Measurements from ENCODE around the gene SMIM43. TPM values are rescaled to one million over a fixed set of nuclear protein-coding genes. Genes with fewer than 3 reads are reported as not detected.

SMIM43 gene
- total and polyA plus RNA-seq, 2 of the 8 experiments (the other 6 are each of a cell fraction or from before 2014, with no cell fraction given) = 0.50 to 0.94 TPM

DNA sequence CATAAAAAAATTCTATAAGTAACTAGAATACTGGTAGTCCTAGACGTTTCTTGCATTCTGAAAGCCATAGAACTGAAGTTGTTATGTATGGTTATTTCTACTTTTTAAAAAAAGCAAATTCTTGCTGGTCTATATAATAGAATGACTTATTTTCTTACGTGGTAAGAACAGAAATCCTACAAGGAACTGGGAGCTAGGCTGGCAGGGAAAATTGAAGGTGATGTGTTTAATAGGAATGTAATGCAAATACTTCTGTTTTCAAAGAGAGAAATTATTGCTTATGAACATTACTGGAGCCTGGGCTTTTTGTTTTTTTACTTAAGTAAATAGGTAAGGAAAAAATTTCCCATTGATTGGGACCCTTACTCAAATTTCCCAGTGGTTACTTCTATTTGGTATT is 49.8 kb upstream of the SMIM43 start:
- Histone ChIP-seq H3K79me2 (ENCODE audit: control insufficient read depth in 1 of 2, insufficient read depth in 2 of 2, low read length in 2 of 2) (no peaks in the 10 kb centered on the region), H2BK12ac (ENCODE audit: low read depth, low read length) (no peak overlapping the region), H2BK20ac (ENCODE audit: low read length) (no peak overlapping the region), H4K20me1 (replicated peaks in 1 of 2; ENCODE audit: control insufficient read depth in 1 of 2, insufficient read depth in 2 of 2, low read length in 2 of 2) (peaks cover 0 to 1% of the 10 kb centered on the region in 2 experiments), H3K9me3 (ENCODE audit: insufficient read depth in 2 of 2, low read depth in 1 of 2, low read length in 1 of 2) (no peaks in the 10 kb centered on the region), H2BK120ac (replicated peaks; ENCODE audit: low read depth, low read length) (no peak overlapping the region), H2AFZ (ENCODE audit: low read length) (no peak overlapping the region), H3K4ac (replicated peaks; ENCODE audit: insufficient read length, low read depth, low read length) (no peak overlapping the region), H4K5ac (ENCODE audit: insufficient read length, low read depth, low read length) (no peak overlapping the region), H3K36me3 (ENCODE audit: control insufficient read depth in 2 of 4, insufficient read depth in 4 of 4, low read length in 3 of 4) (peaks cover 19 to 94% (median 59%) of the 10 kb centered on the region in 4 experiments), H3K14ac (ENCODE audit: insufficient read length) (no peak overlapping the region), H3K18ac (ENCODE audit: extremely low read depth, low read length) (no peak overlapping the region), H3K4me1 (replicated peaks in 1 of 4; ENCODE audit: control insufficient read depth in 3 of 4, insufficient read depth in 4 of 4, low read length in 3 of 4) (no peaks in the 10 kb centered on the region), H3K23ac (ENCODE audit: insufficient read length) (no peak overlapping the region), H3K27me3 (replicated peaks in 1 of 4; ENCODE audit: control insufficient read depth in 3 of 4, extremely low read depth in 1 of 4, insufficient read depth in 3 of 4, low read length in 3 of 4) (no peaks in the 10 kb centered on the region), H3K79me1 (ENCODE audit: low read depth, low read length) (no peaks in the 10 kb centered on the region), H2BK5ac (ENCODE audit: low read depth, low read length) (no peak overlapping the region), H4K8ac (ENCODE audit: extremely low read depth, insufficient read depth, low read length) (no peak overlapping the region), H3K27ac (ENCODE audit: low read depth, low read length) (no peak overlapping the region), H3K4me2 (ENCODE audit: insufficient read depth in 1 of 2, low read depth in 2 of 2, low read length in 2 of 2) (no peak overlapping the region), H3K23me2 (ENCODE audit: low read depth, low read length) (no peaks in the 10 kb centered on the region), H2BK15ac (ENCODE audit: low read length) (no peak overlapping the region), H4K91ac (replicated peaks; ENCODE audit: insufficient read length, low read length) (no peak overlapping the region), H3K9ac (replicated peaks in 1 of 4; ENCODE audit: extremely low read depth in 1 of 4, low read depth in 3 of 4, low read length in 3 of 4) (no peak overlapping the region), H3K56ac (replicated peaks; ENCODE audit: insufficient read length, low read depth, low read length) (no peak overlapping the region), H3K4me3 (ENCODE audit: extremely low read depth in 1 of 4, insufficient read depth in 2 of 4, low read depth in 3 of 4, low read length in 4 of 4) (no peak overlapping the region), H2AK5ac (ENCODE audit: low read depth, low read length) (no peak overlapping the region)
- CTCF ChIA-PET (ENCODE audit: partially characterized antibody) = no interaction called here
- FAIRE-seq = no peak
- WGBS, 2 experiments (ENCODE audit: extremely low coverage in 1 of 2, insufficient coverage in 1 of 2, insufficient read length in 1 of 2, insufficient replicate concordance in 2 of 2, low coverage in 1 of 2, low lambda C conversion rate in 2 of 2, missing lambda C conversion rate in 1 of 2) = 90% methylated on average over 2 of the region's 2 CpGs; no CpG with 5 or more reads in 1 of the 2 experiments
- TF ChIP-seq SUZ12 (IDR thresholded peaks at IDR 0.05; ENCODE audit: low read length) (no peak), RAD21 (IDR thresholded peaks at IDR 0.05 in 1 of 2, conservative IDR thresholded peaks at IDR 0.05 in 1 of 2; ENCODE audit: low read depth in 2 of 2, low read length in 2 of 2) (no peak), ASH2L (IDR thresholded peaks at IDR 0.05; ENCODE audit: low read length) (no peak), CEBPB (IDR thresholded peaks at IDR 0.05; ENCODE audit: low read depth, low read length) (no peak), CHD1 (IDR thresholded peaks at IDR 0.05; ENCODE audit: low read depth, low read length) (no peak), NANOG (IDR thresholded peaks at IDR 0.05; ENCODE audit: insufficient read depth, low read depth, low read length, poor library complexity, severe bottlenecking) (no peak)
- POLR2A ChIA-PET (ENCODE audit: partially characterized antibody) = interaction anchor here (1.6 to 12.6 kb wide), 2 partner anchors 8 to 13 kb away, joined by 5 to 246 read pairs; partner anchors contain the start of gene EXOSC9
- no peak for DNase-seq (ENCODE audit: low read depth in 1 of 2, low spot score in 2 of 2)

Measured in H1 (cell line).